Esophagus squamous epithelium (tissue), 5 donors: ENCODE data around the gene RBCK1. TPM values are rescaled to one million over a fixed set of nuclear protein-coding genes. Genes with fewer than 3 reads are reported as not detected.

ENCODE experiments used
- DNase-seq: peaks from one replicate; lab custom pipeline; 2025; lab: John Stamatoyannopoulos, UW
- H3K27ac ChIP-seq, 4 donors: fragments of 200-600 bp; sonication (generic); one replicate each; pipeline ENCODE4 v1.5.1; 2016 to 2019; ENCODE audit warnings: mild to moderate bottlenecking in 1 of 4
- H3K27me3 ChIP-seq, 4 donors: fragments of 200-600 bp; sonication (generic); 1 replicate in 3 of 4; 2 replicates in 1 of 4; pipeline versions ENCODE4 v1.5.1 to v1.6.0; 2017 to 2021; ENCODE audit warnings: antibody characterized with exemption in 1 of 4
- H3K36me3 ChIP-seq, 3 donors: fragments of 200-600 bp; sonication (generic); one replicate each; pipeline ENCODE4 v1.5.1; 2016 to 2019
- H3K4me1 ChIP-seq, 3 donors: fragments of 200-600 bp; sonication (generic); one replicate each; pipeline ENCODE4 v1.5.1; 2017 to 2019
- H3K4me3 ChIP-seq, 4 donors: fragments of 200-600 bp; sonication (generic); 1 replicate in 3 of 4; 2 replicates in 1 of 4; pipeline ENCODE4 v1.5.1; 2016 to 2019; ENCODE audit warnings: mild to moderate bottlenecking in 2 of 4, moderate library complexity in 1 of 4
- H3K9me3 ChIP-seq, 3 donors: fragments of 200-600 bp; sonication (generic); one replicate each; pipeline ENCODE4 v1.5.1; 2016 to 2019
- POLR2A ChIP-seq, 4 donors: fragments of 450-650 bp; IDR thresholded peaks; one replicate each; pipeline ENCODE4 v1.6.1; 2017; ENCODE audit warnings: antibody characterized with exemption in 4 of 4, mild to moderate bottlenecking in 4 of 4, moderate library complexity in 3 of 4
- WGBS, 2 donors: methylation state at CpG; one replicate each; pipeline ENCODE4 v1.1.5; 2018; 5-methylcytosine and 5-hydroxymethylcytosine counted together
- intact Hi-C: fragments of 100-400 bp; cut with DNase I; formaldehyde crosslinking; loops from one replicate; pipeline ENCODE4 v1.15.0; 2022
- total RNA-seq, 4 donors: library from RNA; depleted of rRNA; stranded (reverse); fragments of >200 nt; gene quantifications; one replicate each; pipeline ENCODE4 v1.1.0, GENCODE V29; 2016
- TF ChIP-seq, protein P1 (sequence below), 6 experiments: fragments of 450-650 bp in 4 of 6; fragments of 200-600 bp in 2 of 6; sonication (generic) in 2 of 6; IDR thresholded peaks; one replicate each; pipeline ENCODE4 v1.5.1; 2016 to 2019; ENCODE audit warnings: antibody characterized with exemption in 6 of 6, mild to moderate bottlenecking in 4 of 6, moderate library complexity in 4 of 6
- donor health status: DM: yes; HTN: yes; CAD: no.

The RBCK1 gene
- total RNA-seq, 4 donors from 2014 or later = 46.9 to 79.8 (median 63.2) TPM

DNA sequence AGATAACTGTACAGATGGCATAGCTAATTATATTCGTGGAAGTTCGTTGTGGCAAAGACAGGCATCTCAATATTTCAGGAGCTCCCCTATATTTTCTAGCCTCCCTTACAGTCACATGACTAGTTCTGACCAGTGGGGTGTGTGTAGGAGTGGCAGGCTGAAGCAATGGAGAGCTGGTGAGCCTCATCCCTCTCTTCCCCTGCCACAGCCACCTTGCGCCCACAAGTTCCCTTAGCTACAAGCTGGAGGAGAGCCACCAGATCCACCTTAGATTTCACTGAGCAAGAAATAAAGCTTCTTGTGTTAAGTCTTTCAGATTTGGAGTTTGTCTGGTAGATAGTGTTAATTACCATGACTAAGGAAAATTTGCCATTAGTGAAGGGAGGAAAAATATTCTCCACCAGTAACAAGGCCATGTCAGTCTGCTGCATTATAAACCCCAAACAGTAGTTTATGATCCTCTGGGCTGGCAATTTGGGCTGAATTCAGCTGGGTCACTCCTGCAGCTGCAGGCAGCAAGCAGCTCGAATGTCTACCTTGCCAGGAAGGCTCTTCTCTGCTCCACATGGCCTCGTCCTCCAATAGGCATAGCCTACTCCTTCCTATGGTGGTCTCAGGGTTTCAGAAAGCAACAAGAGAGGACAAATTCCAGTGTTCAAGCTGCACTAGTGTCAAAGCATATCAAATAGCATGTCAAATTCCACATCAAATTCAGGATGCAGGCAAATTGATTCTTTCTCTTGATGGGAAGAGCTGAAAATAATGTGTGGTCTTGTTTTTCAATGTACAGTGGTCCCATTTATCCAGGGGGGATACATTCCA, 7.4 kb upstream of the RBCK1 start:
- Histone ChIP-seq H3K27me3 (no peaks in the 10 kb centered on the region), H3K4me3 (no peak overlapping the region), H3K4me1 (no peaks in the 10 kb centered on the region), H3K36me3 (peaks cover 0 to 24% (median 8%) of the 10 kb centered on the region in 3 donors), H3K27ac (no peak overlapping the region), H3K9me3 (no peaks in the 10 kb centered on the region)
- intact Hi-C loops = no loop called here
- no peak for DNase-seq
- TF ChIP-seq POLR2A (IDR thresholded peaks at IDR 0.05) = no peak
- TF ChIP-seq, protein P1, sequence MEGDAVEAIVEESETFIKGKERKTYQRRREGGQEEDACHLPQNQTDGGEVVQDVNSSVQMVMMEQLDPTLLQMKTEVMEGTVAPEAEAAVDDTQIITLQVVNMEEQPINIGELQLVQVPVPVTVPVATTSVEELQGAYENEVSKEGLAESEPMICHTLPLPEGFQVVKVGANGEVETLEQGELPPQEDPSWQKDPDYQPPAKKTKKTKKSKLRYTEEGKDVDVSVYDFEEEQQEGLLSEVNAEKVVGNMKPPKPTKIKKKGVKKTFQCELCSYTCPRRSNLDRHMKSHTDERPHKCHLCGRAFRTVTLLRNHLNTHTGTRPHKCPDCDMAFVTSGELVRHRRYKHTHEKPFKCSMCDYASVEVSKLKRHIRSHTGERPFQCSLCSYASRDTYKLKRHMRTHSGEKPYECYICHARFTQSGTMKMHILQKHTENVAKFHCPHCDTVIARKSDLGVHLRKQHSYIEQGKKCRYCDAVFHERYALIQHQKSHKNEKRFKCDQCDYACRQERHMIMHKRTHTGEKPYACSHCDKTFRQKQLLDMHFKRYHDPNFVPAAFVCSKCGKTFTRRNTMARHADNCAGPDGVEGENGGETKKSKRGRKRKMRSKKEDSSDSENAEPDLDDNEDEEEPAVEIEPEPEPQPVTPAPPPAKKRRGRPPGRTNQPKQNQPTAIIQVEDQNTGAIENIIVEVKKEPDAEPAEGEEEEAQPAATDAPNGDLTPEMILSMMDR (IDR thresholded peaks at IDR 0.05) = no peak
- 74 to 88% methylated on average over 3 to 5 of the region's 5 CpGs for WGBS, 2 donors

DNA sequence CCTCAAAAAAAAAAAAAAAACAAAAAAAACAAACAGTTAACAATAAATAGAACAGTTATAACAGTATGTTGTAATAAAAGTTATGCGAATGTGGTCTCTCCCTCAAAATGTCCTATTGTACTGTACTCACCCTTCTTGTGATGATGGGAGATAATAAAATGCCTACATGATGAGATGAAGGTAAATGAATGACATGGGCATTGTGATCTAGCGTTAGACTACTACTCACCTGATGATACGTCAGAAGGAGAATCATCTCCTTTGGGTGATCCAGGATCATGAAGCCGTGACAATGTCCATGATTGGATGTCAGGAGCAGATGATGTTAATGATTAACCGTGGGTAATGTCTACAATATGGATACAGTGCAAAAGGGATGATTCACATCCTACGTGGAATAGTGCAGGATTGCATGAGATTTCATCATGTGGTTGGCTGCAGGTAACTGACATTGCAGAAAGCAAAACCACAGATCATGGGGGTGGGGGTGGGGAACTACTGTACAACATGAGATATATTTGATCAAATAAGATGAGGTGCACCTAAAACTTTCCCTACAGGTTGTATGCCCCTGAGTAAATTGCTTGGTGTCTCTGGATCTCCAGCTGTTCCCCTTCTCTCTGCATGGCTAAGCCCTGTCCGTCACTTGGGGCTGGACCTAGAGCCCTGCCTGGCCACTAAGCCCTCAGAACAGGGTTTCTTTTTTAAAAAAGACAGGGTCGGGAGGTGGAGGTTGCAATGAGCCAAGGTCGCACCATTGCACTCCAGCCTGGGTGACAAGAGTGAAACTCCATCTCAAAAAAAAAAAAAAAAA, 6.2 kb upstream of the RBCK1 start:
- peaks cover 0 to 12% (median 0%) of the 10 kb centered on the region in 3 donors for H3K36me3 ChIP-seq
- no peak for TF ChIP-seq POLR2A (IDR thresholded peaks at IDR 0.05)
- TF ChIP-seq, protein P1 (IDR thresholded peaks at IDR 0.05) = no peak
- intact Hi-C loops = no loop called here
- WGBS, 2 donors = 68 to 69% methylated on average over 6 to 9 of the region's 9 CpGs
- H3K4me3 ChIP-seq = no peak overlapping the region
- no peak overlapping the region for H3K27ac ChIP-seq
- H3K4me1 ChIP-seq = peaks cover 0 to 2% (median 0%) of the 10 kb centered on the region in 3 donors
- no peak for DNase-seq
- H3K27me3 ChIP-seq = no peaks in the 10 kb centered on the region
- no peaks in the 10 kb centered on the region for H3K9me3 ChIP-seq

DNA sequence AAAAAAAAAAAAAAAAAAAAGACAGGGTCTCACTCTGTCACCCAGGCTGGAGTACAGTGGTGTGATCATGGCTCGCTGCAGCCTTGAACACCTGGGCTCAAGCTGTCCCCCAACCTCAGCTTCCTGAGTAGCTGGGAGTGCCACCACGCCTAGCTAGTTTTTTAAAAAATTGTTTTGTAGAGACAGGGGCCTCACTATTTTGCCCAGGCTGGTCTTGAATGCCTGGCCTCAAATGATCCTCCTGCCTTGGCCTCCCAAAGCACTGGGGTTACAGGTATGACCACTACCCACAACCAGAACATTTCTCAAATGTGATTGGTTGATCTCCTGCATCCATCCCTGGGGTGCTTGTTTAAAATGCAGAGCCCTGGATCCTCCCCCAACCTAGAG, 5.6 kb upstream of the RBCK1 start:
- intact Hi-C loops = no loop called here
- no peak overlapping the region for H3K27ac ChIP-seq
- TF ChIP-seq, protein P1 (IDR thresholded peaks at IDR 0.05) = no peak
- no peaks in the 10 kb centered on the region for H3K9me3 ChIP-seq
- no peak for DNase-seq
- no peak overlapping the region for H3K4me3 ChIP-seq
- H3K36me3 ChIP-seq = peaks cover 0 to 6% (median 0%) of the 10 kb centered on the region in 3 donors
- H3K27me3 ChIP-seq = no peaks in the 10 kb centered on the region
- WGBS, 2 donors = 79 to 81% methylated on average over 2 of the region's 2 CpGs
- peaks cover 0 to 8% (median 5%) of the 10 kb centered on the region in 3 donors for H3K4me1 ChIP-seq

DNA sequence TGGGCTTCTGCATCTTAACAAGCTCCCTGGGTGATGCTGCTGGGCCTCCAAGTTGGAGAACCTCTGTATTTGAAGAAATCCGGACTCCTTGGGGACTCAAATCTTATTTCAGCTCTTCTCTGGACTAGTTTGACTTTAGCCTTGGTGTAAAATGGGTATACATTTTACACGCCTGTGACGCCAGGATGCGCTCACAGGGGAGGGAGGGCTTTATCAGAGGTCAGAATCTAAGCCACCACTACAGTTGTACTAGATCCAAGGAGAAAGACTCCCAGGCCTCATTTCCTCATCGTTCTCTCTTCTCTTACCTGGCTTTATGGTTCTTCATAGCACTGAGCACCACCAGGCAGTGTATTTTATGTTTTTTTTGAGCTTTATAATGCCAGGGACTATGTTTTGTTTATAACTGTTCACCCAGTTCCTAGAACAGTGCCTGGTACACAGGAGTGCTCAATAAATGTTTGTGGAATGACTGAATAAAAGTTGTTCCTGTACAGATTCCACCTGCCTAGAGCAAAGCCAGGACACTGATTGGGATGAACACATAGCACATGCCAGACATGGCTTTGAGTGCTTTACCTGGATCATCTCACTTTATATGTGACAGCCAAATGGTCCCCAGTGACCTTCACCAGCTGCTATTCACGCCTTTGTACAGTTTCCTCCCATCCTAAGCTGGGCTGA, 5.1 kb upstream of the RBCK1 start:
- 89 to 93% methylated on average over 6 of the region's 6 CpGs for WGBS, 2 donors

More for the DNA sequence above, 5.1 kb upstream of the RBCK1 start:
- Histone ChIP-seq H3K4me1 (peaks cover 0 to 9% (median 5%) of the 10 kb centered on the region in 3 donors), H3K4me3 (no peak overlapping the region), H3K36me3 (peaks cover 0 to under 1% (median 0%) of the 10 kb centered on the region in 3 donors), H3K27ac (no peak overlapping the region), H3K9me3 (no peaks in the 10 kb centered on the region), H3K27me3 (no peaks in the 10 kb centered on the region)
- intact Hi-C loops = no loop called here
- no peak for DNase-seq
- TF ChIP-seq, protein P1 (IDR thresholded peaks at IDR 0.05) = no peak
- no peak for TF ChIP-seq POLR2A (IDR thresholded peaks at IDR 0.05)
